Hepatocyte (in vitro differentiated cells): Measurements from ENCODE around the gene TNFRSF21. TPM values are rescaled to one million over a fixed set of nuclear protein-coding genes. Genes with fewer than 3 reads are reported as not detected.

Source experiments
- DNase-seq: peaks from one replicate; pipeline ENCODE4 v3.0.0-alpha.2; 2016; ENCODE audit warnings: low spot score
- H2AFZ ChIP-seq: fragments of 200-600 bp; sonication (generic); 2 replicates; pipeline ENCODE4 v1.6.0; 2016; ENCODE audit warnings: antibody characterized with exemption, mild to moderate bottlenecking
- H3K27ac ChIP-seq: fragments of 200-600 bp; sonication (generic); 2 replicates; pipeline ENCODE4 v1.5.1; 2016; ENCODE audit warnings: mild to moderate bottlenecking
- H3K27me3 ChIP-seq: fragments of 200-600 bp; sonication (generic); 2 replicates; pipeline ENCODE4 v1.6.1; 2016
- H3K36me3 ChIP-seq: fragments of 200-600 bp; sonication (generic); replicated peaks from 2 replicates; pipeline ENCODE4 v1.5.1; 2016; ENCODE audit warnings: low read depth; ENCODE audit not compliant: insufficient read depth
- H3K4me1 ChIP-seq: fragments of 200-600 bp; sonication (generic); 2 replicates; pipeline ENCODE4 v1.5.1; 2016; ENCODE audit warnings: mild to moderate bottlenecking, moderate library complexity; ENCODE audit not compliant: insufficient read depth
- H3K4me2 ChIP-seq: fragments of 200-600 bp; sonication (generic); 2 replicates; pipeline ENCODE4 v1.6.0; 2016
- H3K4me3 ChIP-seq: fragments of 200-600 bp; sonication (generic); 2 replicates; pipeline ENCODE4 v1.5.1; 2016; ENCODE audit warnings: mild to moderate bottlenecking
- H3K79me2 ChIP-seq: fragments of 200-600 bp; sonication (generic); 2 replicates; pipeline ENCODE4 v1.6.0; 2017; ENCODE audit warnings: mild to moderate bottlenecking
- H3K9me2 ChIP-seq: fragments of 200-600 bp; sonication (generic); replicated peaks from 2 replicates; pipeline ENCODE4 v1.6.0; 2017; ENCODE audit warnings: mild to moderate bottlenecking; ENCODE audit not compliant: insufficient read depth
- H3K9me3 ChIP-seq: fragments of 200-600 bp; sonication (generic); 2 replicates; pipeline ENCODE4 v1.5.1; 2016; ENCODE audit warnings: low read depth, mild to moderate bottlenecking
- H4K20me1 ChIP-seq: fragments of 200-600 bp; sonication (generic); 2 replicates; pipeline ENCODE4 v1.6.0; 2016; ENCODE audit warnings: mild to moderate bottlenecking; ENCODE audit not compliant: insufficient read depth, poor library complexity, severe bottlenecking
- EZH2 ChIP-seq: fragments of 200-600 bp; sonication (generic); IDR thresholded peaks from 2 replicates; pipeline ENCODE4 v1.6.1; 2016; ENCODE audit warnings: antibody characterized with exemption, mild to moderate bottlenecking, borderline replicate concordance
- EZH2phosphoT487 ChIP-seq: fragments of 200-600 bp; sonication (generic); IDR thresholded peaks from one replicate; pipeline ENCODE4 v1.6.1; 2018; ENCODE audit warnings: antibody characterized with exemption, mild to moderate bottlenecking, low read depth, moderate library complexity; ENCODE audit not compliant: unreplicated experiment, severe bottlenecking
- WGBS: methylation state at CpG from one replicate; pipeline ENCODE4 v1.1.6; 2016; ENCODE audit warnings: low lambda C conversion rate; ENCODE audit errors: missing lambda C conversion rate; 5-methylcytosine and 5-hydroxymethylcytosine counted together
- polyA plus RNA-seq: library from polyadenylated mRNA; unstranded; fragments of >200 nt; fragmentation: Nextera tagmentation; extraction: Ambion mirVana; gene quantifications from 2 replicates; pipeline ENCODE4 v1.2.1, GENCODE V29; 2016
- total RNA-seq: library from RNA; depleted of rRNA; stranded (reverse); fragments of >200 nt; gene quantifications from 2 replicates; pipeline ENCODE4 v1.2.3, GENCODE V29; 2014
- TF ChIP-seq, protein P1 (sequence below): fragments of 200-600 bp; sonication (generic); IDR thresholded peaks from 2 replicates; pipeline ENCODE4 v1.5.1; 2016; ENCODE audit warnings: antibody characterized with exemption, mild to moderate bottlenecking; ENCODE audit not compliant: poor library complexity

The TNFRSF21 gene
- total and polyA plus RNA-seq, 2 experiments from 2014 or later: 52.1 to 104 TPM

DNA sequence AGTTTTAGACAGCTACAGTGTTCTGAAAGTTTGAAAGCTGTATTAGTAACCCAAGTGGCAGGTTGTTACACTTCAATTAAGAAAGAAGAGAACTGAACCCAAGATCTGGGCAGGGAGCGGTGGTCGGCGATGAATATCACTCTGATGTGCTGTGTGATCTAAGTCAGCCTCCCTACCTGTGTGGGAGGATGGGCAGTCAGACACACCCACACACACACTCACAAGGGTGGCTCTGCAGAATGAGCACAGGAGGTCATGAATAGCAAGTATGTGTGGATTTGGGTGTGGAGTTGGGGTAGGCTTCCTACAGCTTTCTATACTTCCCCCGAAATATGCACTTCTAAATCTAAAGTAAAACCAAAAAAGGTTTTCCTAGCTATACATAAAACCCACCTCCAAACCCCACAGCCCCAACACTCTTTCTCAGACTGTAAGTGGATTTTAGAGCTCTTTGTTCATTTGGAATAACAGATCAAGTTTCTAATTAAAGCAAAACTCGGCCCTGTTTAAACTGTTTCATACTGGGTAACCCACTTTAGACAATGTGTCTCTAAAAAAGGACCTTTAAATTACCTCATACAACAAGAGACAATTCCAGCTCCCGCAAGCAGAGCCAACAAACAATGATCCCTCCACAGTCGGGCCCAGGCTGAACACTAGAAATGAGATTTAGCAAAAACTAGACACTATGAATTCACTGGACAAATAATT, 19.4 kb downstream of the TNFRSF21 start:
- Histone ChIP-seq H3K79me2 (peaks cover 86% of the 10 kb centered on the region), H3K4me2 (no peak overlapping the region), H3K4me1 (peaks cover 7% of the 10 kb centered on the region), H4K20me1 (peaks cover 29% of the 10 kb centered on the region), H2AFZ (no peak overlapping the region), H3K9me2 (no peaks in the 10 kb centered on the region), H3K4me3 (no peak overlapping the region), H3K27ac (no peak overlapping the region), H3K9me3 (no peaks in the 10 kb centered on the region), H3K36me3 (no peaks in the 10 kb centered on the region), H3K27me3 (no peaks in the 10 kb centered on the region)
- no peak for TF ChIP-seq EZH2phosphoT487
- no peak for TF ChIP-seq EZH2
- TF ChIP-seq, protein P1, sequence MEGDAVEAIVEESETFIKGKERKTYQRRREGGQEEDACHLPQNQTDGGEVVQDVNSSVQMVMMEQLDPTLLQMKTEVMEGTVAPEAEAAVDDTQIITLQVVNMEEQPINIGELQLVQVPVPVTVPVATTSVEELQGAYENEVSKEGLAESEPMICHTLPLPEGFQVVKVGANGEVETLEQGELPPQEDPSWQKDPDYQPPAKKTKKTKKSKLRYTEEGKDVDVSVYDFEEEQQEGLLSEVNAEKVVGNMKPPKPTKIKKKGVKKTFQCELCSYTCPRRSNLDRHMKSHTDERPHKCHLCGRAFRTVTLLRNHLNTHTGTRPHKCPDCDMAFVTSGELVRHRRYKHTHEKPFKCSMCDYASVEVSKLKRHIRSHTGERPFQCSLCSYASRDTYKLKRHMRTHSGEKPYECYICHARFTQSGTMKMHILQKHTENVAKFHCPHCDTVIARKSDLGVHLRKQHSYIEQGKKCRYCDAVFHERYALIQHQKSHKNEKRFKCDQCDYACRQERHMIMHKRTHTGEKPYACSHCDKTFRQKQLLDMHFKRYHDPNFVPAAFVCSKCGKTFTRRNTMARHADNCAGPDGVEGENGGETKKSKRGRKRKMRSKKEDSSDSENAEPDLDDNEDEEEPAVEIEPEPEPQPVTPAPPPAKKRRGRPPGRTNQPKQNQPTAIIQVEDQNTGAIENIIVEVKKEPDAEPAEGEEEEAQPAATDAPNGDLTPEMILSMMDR: no peak
- no peak for DNase-seq
- WGBS: 92% methylated on average over 7 of the region's 7 CpGs

DNA sequence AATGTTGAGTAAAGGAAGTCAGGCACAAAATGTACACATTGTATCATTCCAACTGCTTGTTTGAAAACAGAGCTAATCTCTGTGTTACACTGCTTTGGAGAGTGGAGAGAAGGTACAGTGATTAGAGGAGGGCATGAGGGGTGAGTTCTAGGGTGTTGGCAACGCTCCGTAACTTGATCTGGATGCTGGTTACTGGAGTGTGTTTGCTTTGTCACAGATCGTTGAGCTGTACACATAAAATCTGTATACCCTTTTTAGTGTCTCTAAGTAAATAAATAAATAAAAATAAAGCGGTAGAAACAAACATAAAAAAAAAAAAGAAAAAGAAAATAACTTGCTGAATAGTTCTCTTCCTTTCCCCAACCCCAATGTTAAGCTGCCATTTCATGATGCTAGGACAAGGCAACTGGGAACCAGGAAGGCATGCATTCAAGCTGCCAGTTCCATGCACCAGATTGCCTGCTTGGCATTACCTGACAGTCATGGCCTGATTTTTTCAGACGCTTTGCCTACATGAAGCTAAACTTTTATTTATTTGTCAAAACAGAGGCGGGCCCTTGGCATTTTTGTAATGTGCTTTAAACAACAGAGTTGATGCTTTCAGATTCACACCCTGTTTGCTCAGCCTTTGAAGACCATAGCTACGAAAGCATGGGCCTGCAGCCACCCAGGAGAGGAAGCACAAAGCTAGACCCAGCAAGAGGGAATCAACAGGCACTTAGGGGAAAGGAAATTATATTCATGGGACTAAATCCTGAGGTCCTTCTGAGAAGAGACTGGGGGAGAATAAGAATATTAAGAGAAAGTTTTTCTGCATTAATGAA, 21.2 kb downstream of the TNFRSF21 start:
- no peak for DNase-seq
- WGBS: 67% methylated on average over 7 of the region's 7 CpGs
- H3K9me3 ChIP-seq: no peaks in the 10 kb centered on the region
- TF ChIP-seq EZH2 (no peak), EZH2phosphoT487 (no peak)
- TF ChIP-seq, protein P1: no peak
- peaks cover 13% of the 10 kb centered on the region for H4K20me1 ChIP-seq
- peaks cover 7% of the 10 kb centered on the region for H3K4me1 ChIP-seq
- no peaks in the 10 kb centered on the region for H3K36me3 ChIP-seq
- peaks cover 82% of the 10 kb centered on the region for H3K79me2 ChIP-seq
- H3K9me2 ChIP-seq: no peaks in the 10 kb centered on the region
- H3K27ac ChIP-seq: no peak overlapping the region
- H3K4me2 ChIP-seq: no peak overlapping the region
- no peak overlapping the region for H2AFZ ChIP-seq
- no peaks in the 10 kb centered on the region for H3K27me3 ChIP-seq
- no peak overlapping the region for H3K4me3 ChIP-seq

DNA sequence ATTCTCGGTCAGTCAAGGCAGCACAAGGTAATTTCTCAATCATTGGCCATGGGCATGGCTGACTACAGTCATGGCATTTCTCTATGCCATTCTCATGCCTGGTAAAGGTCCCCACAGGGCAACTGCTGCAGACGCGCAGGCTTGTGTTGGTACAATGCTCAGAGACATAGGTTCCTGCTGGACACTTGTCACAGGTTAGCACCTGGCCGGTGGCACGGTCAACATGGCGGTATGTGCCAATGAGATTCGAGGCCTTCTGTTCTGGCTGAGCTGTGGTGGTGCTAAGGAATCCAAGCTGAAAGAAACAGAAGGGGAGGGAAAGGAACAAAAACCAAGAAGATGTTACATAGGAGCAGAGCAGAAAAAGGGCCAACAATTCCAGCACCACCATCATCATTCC, 23.4 kb downstream of the TNFRSF21 start:
- H3K4me1 ChIP-seq: peaks cover 7% of the 10 kb centered on the region
- no peaks in the 10 kb centered on the region for H3K9me3 ChIP-seq
- TF ChIP-seq, protein P1: no peak
- no peak overlapping the region for H3K4me2 ChIP-seq
- no peak overlapping the region for H3K4me3 ChIP-seq
- no peak overlapping the region for H3K27ac ChIP-seq
- no peaks in the 10 kb centered on the region for H3K9me2 ChIP-seq
- 98% methylated on average over 7 of the region's 7 CpGs for WGBS
- no peaks in the 10 kb centered on the region for H3K27me3 ChIP-seq
- peaks cover 76% of the 10 kb centered on the region for H3K79me2 ChIP-seq
- no peaks in the 10 kb centered on the region for H3K36me3 ChIP-seq
- DNase-seq: no peak
- no peak overlapping the region for H2AFZ ChIP-seq
- peaks cover 8% of the 10 kb centered on the region for H4K20me1 ChIP-seq
